ENCODE data around the gene CRACDL. TPM values are rescaled to one million over a fixed set of nuclear protein-coding genes. Genes with fewer than 3 reads are reported as not detected.

Gene CRACDL
- total and polyA plus RNA-seq, 2 donors (not counting 3 experiments of a cell fraction or from before 2014, with no cell fraction given): 0.92 to 6.3 TPM

DNA sequence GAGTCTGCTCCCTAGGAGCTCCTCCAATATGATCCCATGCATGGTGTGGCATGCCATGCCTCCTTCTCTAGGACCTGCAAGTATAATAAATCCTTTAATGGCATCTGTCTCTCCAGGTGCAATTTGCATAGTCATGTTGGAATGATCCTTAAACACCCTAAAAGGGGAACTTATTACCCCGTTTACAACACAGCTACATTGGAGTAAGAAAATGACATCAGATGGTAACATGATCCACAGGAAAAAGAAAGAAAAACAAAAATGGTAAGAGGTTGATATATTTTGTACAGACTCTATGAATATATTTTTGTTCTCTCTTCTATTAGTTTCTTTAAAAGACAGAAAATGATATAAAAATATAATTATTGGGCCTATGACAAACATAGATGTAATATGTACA, 79.0 kb downstream of the CRACDL start:
- TF ChIP-seq, protein P1, sequence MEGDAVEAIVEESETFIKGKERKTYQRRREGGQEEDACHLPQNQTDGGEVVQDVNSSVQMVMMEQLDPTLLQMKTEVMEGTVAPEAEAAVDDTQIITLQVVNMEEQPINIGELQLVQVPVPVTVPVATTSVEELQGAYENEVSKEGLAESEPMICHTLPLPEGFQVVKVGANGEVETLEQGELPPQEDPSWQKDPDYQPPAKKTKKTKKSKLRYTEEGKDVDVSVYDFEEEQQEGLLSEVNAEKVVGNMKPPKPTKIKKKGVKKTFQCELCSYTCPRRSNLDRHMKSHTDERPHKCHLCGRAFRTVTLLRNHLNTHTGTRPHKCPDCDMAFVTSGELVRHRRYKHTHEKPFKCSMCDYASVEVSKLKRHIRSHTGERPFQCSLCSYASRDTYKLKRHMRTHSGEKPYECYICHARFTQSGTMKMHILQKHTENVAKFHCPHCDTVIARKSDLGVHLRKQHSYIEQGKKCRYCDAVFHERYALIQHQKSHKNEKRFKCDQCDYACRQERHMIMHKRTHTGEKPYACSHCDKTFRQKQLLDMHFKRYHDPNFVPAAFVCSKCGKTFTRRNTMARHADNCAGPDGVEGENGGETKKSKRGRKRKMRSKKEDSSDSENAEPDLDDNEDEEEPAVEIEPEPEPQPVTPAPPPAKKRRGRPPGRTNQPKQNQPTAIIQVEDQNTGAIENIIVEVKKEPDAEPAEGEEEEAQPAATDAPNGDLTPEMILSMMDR (IDR thresholded peaks at IDR 0.05; ENCODE audit: extremely low read depth in 1 of 2, insufficient read depth in 1 of 2, low read depth in 1 of 2, low read length in 2 of 2): no peak
- TF ChIP-seq GATA2 (IDR thresholded peaks at IDR 0.05; ENCODE audit: insufficient read depth, insufficient read length, low read depth, low read length) (no peak), MYC (IDR thresholded peaks at IDR 0.05; ENCODE audit: low read depth, low read length) (no peak), POLR2AphosphoS5 (IDR thresholded peaks at IDR 0.05; ENCODE audit: insufficient read depth, low read depth, low read length) (no peak), POLR2A (IDR thresholded peaks at IDR 0.05; ENCODE audit: low read depth, low read length) (no peak), EZH2 (IDR thresholded peaks at IDR 0.05; ENCODE audit: borderline replicate concordance, low read depth, low read length, severe bottlenecking) (no peak), FOS (IDR thresholded peaks at IDR 0.05; ENCODE audit: borderline replicate concordance, insufficient read depth, low read length) (no peak), JUN (IDR thresholded peaks at IDR 0.05; ENCODE audit: borderline replicate concordance, insufficient read depth, insufficient read length, low read depth) (no peak)
- TF ChIP-seq, protein P2, sequence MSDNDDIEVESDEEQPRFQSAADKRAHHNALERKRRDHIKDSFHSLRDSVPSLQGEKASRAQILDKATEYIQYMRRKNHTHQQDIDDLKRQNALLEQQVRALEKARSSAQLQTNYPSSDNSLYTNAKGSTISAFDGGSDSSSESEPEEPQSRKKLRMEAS (IDR thresholded peaks at IDR 0.05; ENCODE audit: insufficient read depth, insufficient read length): no peak
- Histone ChIP-seq H3K79me2 (ENCODE audit: control insufficient read depth, insufficient read depth, low read length) (no peaks in the 10 kb centered on the region), H3K4me2 (ENCODE audit: insufficient read depth, low read length) (no peak overlapping the region), H3K9me3 (replicated peaks; ENCODE audit: control insufficient read depth, insufficient read depth, low read length) (peaks cover 3% of the 10 kb centered on the region), H3K36me3 (ENCODE audit: control insufficient read depth in 2 of 2, extremely low read depth in 1 of 2, insufficient read depth in 2 of 2, low read length in 2 of 2) (no peaks in the 10 kb centered on the region), H3K27ac (ENCODE audit: insufficient read depth, low read depth, low read length) (no peak overlapping the region), H3K4me3 (replicated peaks in 1 of 3; ENCODE audit: insufficient read depth in 1 of 3, low read depth in 1 of 3, low read length in 3 of 3) (no peak overlapping the region), H2AFZ (ENCODE audit: low read depth, low read length) (no peak overlapping the region), H3K9me1 (replicated peaks; ENCODE audit: control insufficient read depth, extremely low read depth, insufficient read depth, low read length) (no peaks in the 10 kb centered on the region), H3K4me1 (ENCODE audit: control insufficient read depth, extremely low read depth, insufficient read depth, low read length) (no peaks in the 10 kb centered on the region), H3K27me3 (ENCODE audit: control insufficient read depth in 2 of 2, insufficient read depth in 2 of 2, low read length in 2 of 2) (no peaks in the 10 kb centered on the region), H3K9ac (replicated peaks; ENCODE audit: extremely low read depth, insufficient read depth, low read length) (no peak overlapping the region), H4K20me1 (replicated peaks; ENCODE audit: control insufficient read depth, extremely low read depth, insufficient read depth, low read length) (no peaks in the 10 kb centered on the region)
- BruUV-seq (replicated peaks): no TSS peak
- DNase-seq (ENCODE audit: low read depth, low spot score) (no peak), FAIRE-seq (no peak)
- intact Hi-C loops (cut with micrococcal nuclease) (no loop called here), dilution Hi-C loops (cut with MboI; ENCODE audit: extremely low pct_ligation_motif_present, low sequenced_read_pairs) (no loop called here)
- POLR2A ChIA-PET: no interaction called here
- CTCF ChIA-PET: interaction anchor here (1.3 to 1.8 kb wide), 2 partner anchors 10 to 20 kb away, joined by 3 to 5 read pairs; no protein-coding TSS in a partner anchor
